SK-N-SH (cell line): ENCODE data around the gene PLEKHM1.

ENCODE experiments used
- CTCF ChIP-seq: fragments of 200-600 bp; sonication (generic); IDR thresholded peaks from 2 replicates; pipeline ENCODE4 v1.6.1; 2017; ENCODE audit warnings: antibody characterized with exemption, mild to moderate bottlenecking, moderate library complexity
- EZH2phosphoT487 ChIP-seq: fragments of 200-600 bp; sonication (generic); IDR thresholded peaks from 2 replicates; pipeline ENCODE4 v1.6.1; 2017; ENCODE audit warnings: low read depth, mixed run types, mild to moderate bottlenecking, antibody characterized with exemption, moderate library complexity, borderline replicate concordance
- GABPA ChIP-seq: IDR thresholded peaks from 2 replicates; pipeline ENCODE4 v1.4.0; 2012; ENCODE audit warnings: low read depth, mild to moderate bottlenecking
- MXI1 ChIP-seq: IDR thresholded peaks from 2 replicates; pipeline ENCODE4 v1.6.1; 2012; ENCODE audit warnings: mild to moderate bottlenecking, low read depth, low read length, improper control_type of control experiment
- POLR2AphosphoS5 ChIP-seq: IDR thresholded peaks from 2 replicates; pipeline ENCODE4 v1.6.1; 2012; ENCODE audit warnings: low read depth, low read length
- REST ChIP-seq: IDR thresholded peaks from 2 replicates; pipeline ENCODE4 v1.6.1; 2012; ENCODE audit warnings: mild to moderate bottlenecking, low read depth, low read length, moderate library complexity
- RFX5 ChIP-seq: IDR thresholded peaks from 2 replicates; pipeline ENCODE4 v1.6.1; 2012; ENCODE audit warnings: mild to moderate bottlenecking, improper control_type of control experiment, low read length
- SIN3A ChIP-seq: IDR thresholded peaks from 2 replicates; pipeline ENCODE4 v1.6.1; 2012; ENCODE audit warnings: low read depth, mild to moderate bottlenecking, low read length, moderate library complexity, borderline replicate concordance
- TAF1 ChIP-seq: IDR thresholded peaks from 2 replicates; pipeline ENCODE4 v1.6.1; 2012; ENCODE audit warnings: low read depth, mild to moderate bottlenecking, low read length, moderate library complexity, borderline replicate concordance
- TF ChIP-seq, protein P1 (sequence below): IDR thresholded peaks from 2 replicates; pipeline ENCODE4 v1.4.0; 2012; ENCODE audit warnings: low read depth, borderline replicate concordance

- TF ChIP-seq TAF1 (no peak), SIN3A (no peak), RFX5 (no peak), CTCF (no peak), REST (no peak), GABPA (no peak), EZH2phosphoT487 (no peak), POLR2AphosphoS5 (no peak), MXI1 (no peak)
- TF ChIP-seq, protein P1, sequence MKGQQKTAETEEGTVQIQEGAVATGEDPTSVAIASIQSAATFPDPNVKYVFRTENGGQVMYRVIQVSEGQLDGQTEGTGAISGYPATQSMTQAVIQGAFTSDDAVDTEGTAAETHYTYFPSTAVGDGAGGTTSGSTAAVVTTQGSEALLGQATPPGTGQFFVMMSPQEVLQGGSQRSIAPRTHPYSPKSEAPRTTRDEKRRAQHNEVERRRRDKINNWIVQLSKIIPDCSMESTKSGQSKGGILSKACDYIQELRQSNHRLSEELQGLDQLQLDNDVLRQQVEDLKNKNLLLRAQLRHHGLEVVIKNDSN = no peak
Measured at GRCh38 chr17:45428931-45429338, 61.6 kb downstream of the PLEKHM1 start.
